WTC11 (cell line): Measurements from ENCODE around the gene RNF126. TPM values are rescaled to one million over a fixed set of nuclear protein-coding genes. Genes with fewer than 3 reads are reported as not detected.

ENCODE experiments used
- ATAC-seq: fragments of 200-7000 bp; cut with Tn5 transposase; 2 replicates; pipeline ENCODE4 v1.10.0; 2021; ENCODE audit warnings: mild to moderate bottlenecking, moderate library complexity
- CTCF ChIA-PET: fragments of 300-600 bp; sonication (Branson Sonifier 250); formaldehyde crosslinking; loops from one replicate; lab custom pipeline; 2021; ENCODE audit warnings: antibody characterized with exemption; lab: Charles Lee
- POLR2A ChIA-PET: fragments of 350-600 bp; sonication (Branson Sonifier 250); formaldehyde crosslinking; loops from one replicate; lab custom pipeline; 2021; ENCODE audit warnings: antibody characterized with exemption; lab: Charles Lee
- DNase-seq: peaks from one replicate; pipeline ENCODE4 v3.0.0; 2021; ENCODE audit warnings: low spot score
- H3K27ac Mint-ChIP-seq: 2 replicates; pipeline ENCODE4 v1.8.0; 2021; ENCODE audit warnings: mixed read lengths
- H3K27me3 Mint-ChIP-seq: 2 replicates; pipeline ENCODE4 v1.8.0; 2021; ENCODE audit warnings: low read depth, mild to moderate bottlenecking, moderate library complexity, mixed read lengths
- H3K36me3 Mint-ChIP-seq: 2 replicates; pipeline ENCODE4 v1.8.0; 2021; ENCODE audit warnings: mixed read lengths
- H3K4me1 Mint-ChIP-seq: 2 replicates; pipeline ENCODE4 v1.8.0; 2022; ENCODE audit warnings: mixed read lengths
- H3K4me3 Mint-ChIP-seq: 2 replicates; pipeline ENCODE4 v1.8.0; 2021; ENCODE audit warnings: mild to moderate bottlenecking, moderate library complexity, mixed read lengths
- H3K9me3 Mint-ChIP-seq: 2 replicates; pipeline ENCODE4 v1.8.0; 2021; ENCODE audit warnings: mixed read lengths
- EMX1 ChIP-seq: fragments of 250-450 bp; sonication (Bioruptor Pico); IDR thresholded peaks from 2 replicates; pipeline ENCODE4 v1.8.0; 2021; ENCODE audit warnings: mild to moderate bottlenecking
- ETV6 ChIP-seq: sonication (generic); formaldehyde crosslinking; IDR thresholded peaks from 2 replicates; pipeline ENCODE4 v1.8.1; 2022; ENCODE audit warnings: mild to moderate bottlenecking, missing genetic modification reagents
- FOXP1 ChIP-seq: sonication (generic); formaldehyde crosslinking; IDR thresholded peaks from 2 replicates; pipeline ENCODE4 v1.8.0; 2022; ENCODE audit warnings: missing genetic modification reagents, mild to moderate bottlenecking, moderate library complexity, borderline replicate concordance
- GABPB1 ChIP-seq: sonication (generic); formaldehyde crosslinking; IDR thresholded peaks from 2 replicates; pipeline ENCODE4 v1.8.1; 2023; ENCODE audit warnings: mild to moderate bottlenecking, missing genetic modification reagents
- GRHL2 ChIP-seq: fragments of 250-450 bp; sonication (Bioruptor Pico); IDR thresholded peaks from 2 replicates; pipeline ENCODE4 v1.8.0; 2022; ENCODE audit warnings: mild to moderate bottlenecking, moderate library complexity; ENCODE audit not compliant: insufficient replicate concordance, severe bottlenecking
- JAZF1 ChIP-seq: fragments of 250-450 bp; sonication (Bioruptor Pico); IDR thresholded peaks from 2 replicates; pipeline ENCODE4 v1.9.0; 2021; ENCODE audit warnings: moderate library complexity, mild to moderate bottlenecking, inconsistent platforms
- MYBL2 ChIP-seq: sonication (generic); formaldehyde crosslinking; IDR thresholded peaks from 2 replicates; pipeline ENCODE4 v1.8.1; 2023; ENCODE audit warnings: mild to moderate bottlenecking, moderate library complexity, missing genetic modification reagents
- NFATC4 ChIP-seq: fragments of 250-450 bp; sonication (Bioruptor Pico); IDR thresholded peaks from 2 replicates; pipeline ENCODE4 v1.9.0; 2021; ENCODE audit warnings: mild to moderate bottlenecking
- NFYB ChIP-seq: sonication (generic); formaldehyde crosslinking; conservative IDR thresholded peaks from 2 replicates; pipeline ENCODE4 v1.8.0; 2022; ENCODE audit warnings: low read depth, missing genetic modification reagents
- NR3C1 ChIP-seq: sonication (generic); formaldehyde crosslinking; conservative IDR thresholded peaks from 2 replicates; pipeline ENCODE4 v1.8.1; 2023; ENCODE audit warnings: low read depth, mild to moderate bottlenecking, missing genetic modification reagents
- RORB ChIP-seq: fragments of 250-450 bp; sonication (Bioruptor Pico); IDR thresholded peaks from 2 replicates; pipeline ENCODE4 v1.9.0; 2021; ENCODE audit warnings: mild to moderate bottlenecking
- SMAD4 ChIP-seq: sonication (generic); formaldehyde crosslinking; IDR thresholded peaks from 2 replicates; pipeline ENCODE4 v1.8.0; 2022; ENCODE audit warnings: mild to moderate bottlenecking, missing genetic modification reagents
- TCF7 ChIP-seq: sonication (generic); formaldehyde crosslinking; IDR thresholded peaks from 2 replicates; pipeline ENCODE4 v1.8.0; 2022; ENCODE audit warnings: mild to moderate bottlenecking, low read depth, missing genetic modification reagents, moderate library complexity
- ZNF219 ChIP-seq: sonication (generic); formaldehyde crosslinking; IDR thresholded peaks from 2 replicates; pipeline ENCODE4 v1.8.0; 2023; ENCODE audit warnings: missing genetic modification reagents, mild to moderate bottlenecking, borderline replicate concordance
- ZNF416 ChIP-seq: fragments of 250-450 bp; sonication (Bioruptor Pico); IDR thresholded peaks from 2 replicates; pipeline ENCODE4 v1.9.0; 2021; ENCODE audit warnings: mild to moderate bottlenecking, inconsistent platforms
- total RNA-seq: library from RNA; stranded (reverse); gene quantifications from 3 replicates; pipeline ENCODE4 v1.2.3, GENCODE V29; 2021
- TF ChIP-seq, protein P1 (sequence below): sonication (generic); formaldehyde crosslinking; IDR thresholded peaks from 2 replicates; pipeline ENCODE4 v1.8.0; 2023; ENCODE audit warnings: missing genetic modification reagents
- TF ChIP-seq, protein P2 (sequence below): sonication (generic); formaldehyde crosslinking; IDR thresholded peaks from 2 replicates; pipeline ENCODE4 v1.8.1; 2023; ENCODE audit warnings: mild to moderate bottlenecking, missing genetic modification reagents, moderate library complexity
- TF ChIP-seq, protein P3 (sequence below): sonication (generic); formaldehyde crosslinking; IDR thresholded peaks from 2 replicates; pipeline ENCODE4 v1.8.0; 2022; ENCODE audit warnings: mild to moderate bottlenecking, missing genetic modification reagents
- TF ChIP-seq, protein P4 (sequence below): sonication (generic); formaldehyde crosslinking; IDR thresholded peaks from 2 replicates; pipeline ENCODE4 v1.8.0; 2023; ENCODE audit warnings: missing genetic modification reagents, mild to moderate bottlenecking, borderline replicate concordance
- TF ChIP-seq, protein P5 (sequence below): sonication (generic); formaldehyde crosslinking; IDR thresholded peaks from 2 replicates; pipeline ENCODE4 v1.8.0; 2022; ENCODE audit warnings: mild to moderate bottlenecking, missing genetic modification reagents
- TF ChIP-seq, protein P6 (sequence below): sonication (generic); formaldehyde crosslinking; IDR thresholded peaks from 2 replicates; pipeline ENCODE4 v1.8.1; 2022; ENCODE audit warnings: missing genetic modification reagents, borderline replicate concordance
- TF ChIP-seq, protein P7 (sequence below): sonication (generic); formaldehyde crosslinking; IDR thresholded peaks from 2 replicates; pipeline ENCODE4 v1.8.1; 2023; ENCODE audit warnings: mild to moderate bottlenecking, moderate library complexity, missing genetic modification reagents

The RNF126 gene
- total RNA-seq, 1 experiment from 2014 or later: 84.4 TPM

DNA sequence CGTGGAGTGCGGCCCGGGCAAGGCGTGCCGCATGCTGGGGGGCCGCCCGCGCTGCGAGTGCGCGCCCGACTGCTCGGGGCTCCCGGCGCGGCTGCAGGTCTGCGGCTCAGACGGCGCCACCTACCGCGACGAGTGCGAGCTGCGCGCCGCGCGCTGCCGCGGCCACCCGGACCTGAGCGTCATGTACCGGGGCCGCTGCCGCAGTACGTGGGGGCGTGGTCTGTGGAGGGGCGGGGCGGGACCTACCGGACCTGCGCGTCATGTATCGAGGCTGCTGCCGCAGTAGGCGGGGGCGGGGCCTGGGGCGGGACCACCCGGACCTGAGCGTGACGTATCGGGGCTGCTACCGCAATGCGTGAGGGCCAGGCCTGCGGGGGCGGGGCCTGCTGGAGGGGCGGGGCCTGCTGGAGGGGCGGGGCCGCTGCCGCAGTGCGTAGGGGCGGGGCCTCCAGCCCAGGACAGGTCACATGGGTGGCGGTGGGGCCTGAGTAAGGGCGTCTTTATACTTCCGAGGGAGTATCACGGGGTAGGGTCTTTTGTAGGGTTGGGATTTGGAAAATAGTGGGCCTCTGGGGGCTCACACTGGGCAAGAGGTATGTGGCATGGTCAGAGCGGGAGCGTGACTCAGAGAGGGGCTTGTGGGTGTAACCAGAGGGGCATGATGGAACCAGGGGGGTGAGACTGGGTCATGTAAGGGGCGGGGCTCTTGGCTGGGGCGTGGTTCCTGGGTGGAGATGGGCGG, 17.4 kb upstream of the RNF126 start (continued):
- peak; percentile 74; the same call in 1 of the 2 replicates for TF ChIP-seq FOXP1
- TF ChIP-seq SMAD4 (CRISPR knock-in tag): no peak
- TF ChIP-seq ETV6 (CRISPR knock-in tag): peak; percentile 87
- TF ChIP-seq, protein P1, sequence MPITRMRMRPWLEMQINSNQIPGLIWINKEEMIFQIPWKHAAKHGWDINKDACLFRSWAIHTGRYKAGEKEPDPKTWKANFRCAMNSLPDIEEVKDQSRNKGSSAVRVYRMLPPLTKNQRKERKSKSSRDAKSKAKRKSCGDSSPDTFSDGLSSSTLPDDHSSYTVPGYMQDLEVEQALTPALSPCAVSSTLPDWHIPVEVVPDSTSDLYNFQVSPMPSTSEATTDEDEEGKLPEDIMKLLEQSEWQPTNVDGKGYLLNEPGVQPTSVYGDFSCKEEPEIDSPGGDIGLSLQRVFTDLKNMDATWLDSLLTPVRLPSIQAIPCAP (CRISPR knock-in tag): no peak
- no peak for TF ChIP-seq GRHL2
- no peak for TF ChIP-seq ZNF219 (CRISPR knock-in tag)
- TF ChIP-seq EMX1 (CRISPR knock-in tag): no peak
- TF ChIP-seq, protein P2, sequence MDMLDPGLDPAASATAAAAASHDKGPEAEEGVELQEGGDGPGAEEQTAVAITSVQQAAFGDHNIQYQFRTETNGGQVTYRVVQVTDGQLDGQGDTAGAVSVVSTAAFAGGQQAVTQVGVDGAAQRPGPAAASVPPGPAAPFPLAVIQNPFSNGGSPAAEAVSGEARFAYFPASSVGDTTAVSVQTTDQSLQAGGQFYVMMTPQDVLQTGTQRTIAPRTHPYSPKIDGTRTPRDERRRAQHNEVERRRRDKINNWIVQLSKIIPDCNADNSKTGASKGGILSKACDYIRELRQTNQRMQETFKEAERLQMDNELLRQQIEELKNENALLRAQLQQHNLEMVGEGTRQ: peak; percentile 85
- TF ChIP-seq NFYB (CRISPR knock-in tag): no peak
- TF ChIP-seq NFATC4 (CRISPR knock-in tag): no peak
- TF ChIP-seq ZNF416 (CRISPR knock-in tag): 0 out of 2 replicates have a peak, but pooled peaks have one; percentile 76
- no peak for TF ChIP-seq NR3C1 (CRISPR knock-in tag)
- TF ChIP-seq MYBL2 (CRISPR knock-in tag): no peak
- TF ChIP-seq, protein P3, sequence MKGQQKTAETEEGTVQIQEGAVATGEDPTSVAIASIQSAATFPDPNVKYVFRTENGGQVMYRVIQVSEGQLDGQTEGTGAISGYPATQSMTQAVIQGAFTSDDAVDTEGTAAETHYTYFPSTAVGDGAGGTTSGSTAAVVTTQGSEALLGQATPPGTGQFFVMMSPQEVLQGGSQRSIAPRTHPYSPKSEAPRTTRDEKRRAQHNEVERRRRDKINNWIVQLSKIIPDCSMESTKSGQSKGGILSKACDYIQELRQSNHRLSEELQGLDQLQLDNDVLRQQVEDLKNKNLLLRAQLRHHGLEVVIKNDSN (CRISPR knock-in tag): peak; percentile 79

DNA sequence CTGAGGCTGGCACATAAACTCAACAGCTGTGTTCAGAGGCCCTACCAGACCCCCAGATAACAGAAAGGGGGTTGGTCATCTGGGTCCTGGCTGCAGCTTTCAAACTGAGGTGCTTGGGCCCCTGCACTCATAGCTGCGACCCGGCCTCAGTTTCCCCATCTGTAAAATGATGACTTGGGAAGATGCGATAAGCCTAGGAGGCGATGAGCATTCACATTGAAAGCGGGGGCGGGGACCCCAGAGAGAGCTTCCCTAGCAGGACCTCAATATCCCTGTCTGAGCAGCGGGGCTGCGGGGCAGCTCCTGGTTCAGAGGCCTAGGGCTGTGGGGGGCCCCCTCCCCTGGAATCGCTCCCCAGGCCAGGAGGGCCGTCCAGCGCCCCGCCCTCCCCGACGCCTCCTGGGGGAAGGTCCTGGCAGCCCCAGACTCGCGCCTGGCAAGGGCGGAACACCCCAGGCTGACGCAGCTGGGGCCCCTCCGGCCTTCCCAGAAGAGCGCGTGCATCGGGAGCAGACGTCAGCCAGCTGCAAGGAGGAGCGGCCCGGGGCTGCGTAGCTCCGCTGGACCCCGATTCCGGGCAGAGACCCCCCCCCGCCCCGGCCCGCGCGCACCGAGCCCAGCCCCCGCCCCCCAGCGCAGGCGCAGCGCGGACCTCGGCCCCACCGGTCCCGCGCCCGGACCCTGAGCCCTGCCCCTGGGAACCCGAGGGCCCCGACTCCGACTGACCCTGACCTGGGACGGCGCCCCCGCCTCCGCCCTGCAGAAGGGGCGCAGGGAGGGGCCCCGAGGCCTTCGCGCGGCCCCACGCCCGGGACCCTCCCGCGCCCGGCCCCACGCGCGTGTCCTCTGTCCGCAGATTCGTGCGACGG, 16.6 kb upstream of the RNF126 start:
- no peak overlapping the region for H3K27ac Mint-ChIP-seq
- TF ChIP-seq TCF7 (CRISPR knock-in tag): 0 out of 2 replicates have a peak, but pooled peaks have one; percentile 70
- TF ChIP-seq GRHL2: no peak
- no peak for TF ChIP-seq RORB (CRISPR knock-in tag)
- TF ChIP-seq GABPB1 (CRISPR knock-in tag): 0 out of 2 replicates have a peak, but pooled peaks have one; percentile 29
- TF ChIP-seq, protein P4, sequence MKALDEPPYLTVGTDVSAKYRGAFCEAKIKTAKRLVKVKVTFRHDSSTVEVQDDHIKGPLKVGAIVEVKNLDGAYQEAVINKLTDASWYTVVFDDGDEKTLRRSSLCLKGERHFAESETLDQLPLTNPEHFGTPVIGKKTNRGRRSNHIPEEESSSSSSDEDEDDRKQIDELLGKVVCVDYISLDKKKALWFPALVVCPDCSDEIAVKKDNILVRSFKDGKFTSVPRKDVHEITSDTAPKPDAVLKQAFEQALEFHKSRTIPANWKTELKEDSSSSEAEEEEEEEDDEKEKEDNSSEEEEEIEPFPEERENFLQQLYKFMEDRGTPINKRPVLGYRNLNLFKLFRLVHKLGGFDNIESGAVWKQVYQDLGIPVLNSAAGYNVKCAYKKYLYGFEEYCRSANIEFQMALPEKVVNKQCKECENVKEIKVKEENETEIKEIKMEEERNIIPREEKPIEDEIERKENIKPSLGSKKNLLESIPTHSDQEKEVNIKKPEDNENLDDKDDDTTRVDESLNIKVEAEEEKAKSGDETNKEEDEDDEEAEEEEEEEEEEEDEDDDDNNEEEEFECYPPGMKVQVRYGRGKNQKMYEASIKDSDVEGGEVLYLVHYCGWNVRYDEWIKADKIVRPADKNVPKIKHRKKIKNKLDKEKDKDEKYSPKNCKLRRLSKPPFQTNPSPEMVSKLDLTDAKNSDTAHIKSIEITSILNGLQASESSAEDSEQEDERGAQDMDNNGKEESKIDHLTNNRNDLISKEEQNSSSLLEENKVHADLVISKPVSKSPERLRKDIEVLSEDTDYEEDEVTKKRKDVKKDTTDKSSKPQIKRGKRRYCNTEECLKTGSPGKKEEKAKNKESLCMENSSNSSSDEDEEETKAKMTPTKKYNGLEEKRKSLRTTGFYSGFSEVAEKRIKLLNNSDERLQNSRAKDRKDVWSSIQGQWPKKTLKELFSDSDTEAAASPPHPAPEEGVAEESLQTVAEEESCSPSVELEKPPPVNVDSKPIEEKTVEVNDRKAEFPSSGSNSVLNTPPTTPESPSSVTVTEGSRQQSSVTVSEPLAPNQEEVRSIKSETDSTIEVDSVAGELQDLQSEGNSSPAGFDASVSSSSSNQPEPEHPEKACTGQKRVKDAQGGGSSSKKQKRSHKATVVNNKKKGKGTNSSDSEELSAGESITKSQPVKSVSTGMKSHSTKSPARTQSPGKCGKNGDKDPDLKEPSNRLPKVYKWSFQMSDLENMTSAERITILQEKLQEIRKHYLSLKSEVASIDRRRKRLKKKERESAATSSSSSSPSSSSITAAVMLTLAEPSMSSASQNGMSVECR (CRISPR knock-in tag): peak; percentile 63; the same call in 1 of the 2 replicates
- TF ChIP-seq, protein P5, sequence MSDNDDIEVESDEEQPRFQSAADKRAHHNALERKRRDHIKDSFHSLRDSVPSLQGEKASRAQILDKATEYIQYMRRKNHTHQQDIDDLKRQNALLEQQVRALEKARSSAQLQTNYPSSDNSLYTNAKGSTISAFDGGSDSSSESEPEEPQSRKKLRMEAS (CRISPR knock-in tag): 0 out of 2 replicates have a peak, but pooled peaks have one; percentile 40
- TF ChIP-seq, protein P6, sequence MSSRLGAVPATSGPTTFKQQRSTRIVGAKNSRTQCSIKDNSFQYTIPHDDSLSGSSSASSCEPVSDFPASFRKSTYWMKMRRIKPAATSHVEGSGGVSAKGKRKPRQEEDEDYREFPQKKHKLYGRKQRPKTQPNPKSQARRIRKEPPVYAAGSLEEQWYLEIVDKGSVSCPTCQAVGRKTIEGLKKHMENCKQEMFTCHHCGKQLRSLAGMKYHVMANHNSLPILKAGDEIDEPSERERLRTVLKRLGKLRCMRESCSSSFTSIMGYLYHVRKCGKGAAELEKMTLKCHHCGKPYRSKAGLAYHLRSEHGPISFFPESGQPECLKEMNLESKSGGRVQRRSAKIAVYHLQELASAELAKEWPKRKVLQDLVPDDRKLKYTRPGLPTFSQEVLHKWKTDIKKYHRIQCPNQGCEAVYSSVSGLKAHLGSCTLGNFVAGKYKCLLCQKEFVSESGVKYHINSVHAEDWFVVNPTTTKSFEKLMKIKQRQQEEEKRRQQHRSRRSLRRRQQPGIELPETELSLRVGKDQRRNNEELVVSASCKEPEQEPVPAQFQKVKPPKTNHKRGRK (CRISPR knock-in tag): no peak
- TF ChIP-seq, protein P7, sequence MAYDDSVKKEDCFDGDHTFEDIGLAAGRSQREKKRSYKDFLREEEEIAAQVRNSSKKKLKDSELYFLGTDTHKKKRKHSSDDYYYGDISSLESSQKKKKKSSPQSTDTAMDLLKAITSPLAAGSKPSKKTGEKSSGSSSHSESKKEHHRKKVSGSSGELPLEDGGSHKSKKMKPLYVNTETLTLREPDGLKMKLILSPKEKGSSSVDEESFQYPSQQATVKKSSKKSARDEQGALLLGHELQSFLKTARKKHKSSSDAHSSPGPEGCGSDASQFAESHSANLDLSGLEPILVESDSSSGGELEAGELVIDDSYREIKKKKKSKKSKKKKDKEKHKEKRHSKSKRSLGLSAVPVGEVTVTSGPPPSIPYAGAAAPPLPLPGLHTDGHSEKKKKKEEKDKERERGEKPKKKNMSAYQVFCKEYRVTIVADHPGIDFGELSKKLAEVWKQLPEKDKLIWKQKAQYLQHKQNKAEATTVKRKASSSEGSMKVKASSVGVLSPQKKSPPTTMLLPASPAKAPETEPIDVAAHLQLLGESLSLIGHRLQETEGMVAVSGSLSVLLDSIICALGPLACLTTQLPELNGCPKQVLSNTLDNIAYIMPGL (CRISPR knock-in tag): peak; percentile 41; the same call in 1 of the 2 replicates
- no peak for TF ChIP-seq MYBL2 (CRISPR knock-in tag)
- no peak for TF ChIP-seq JAZF1 (CRISPR knock-in tag)
- TF ChIP-seq, all 79 proteins: peak for 5
- ATAC-seq: peak; percentile 2
- peaks cover 23% of the 10 kb centered on the region for H3K27me3 Mint-ChIP-seq
- H3K36me3 Mint-ChIP-seq: no peaks in the 10 kb centered on the region
- H3K4me3 Mint-ChIP-seq: peak overlapping the region; percentile 67
- ChIA-PET CTCF (interaction anchor here (0.6 to 2.7 kb wide), 18 partner anchors 9 to 184 kb away, joined by 3 to 22 read pairs (median 4); partner anchors contain the start of gene RNF126), POLR2A (interaction anchor here (0.8 to 1.7 kb wide), 5 partner anchors 9 to 119 kb away, joined by 3 to 6 read pairs (median 3); no protein-coding TSS in a partner anchor)
- H3K9me3 Mint-ChIP-seq: no peaks in the 10 kb centered on the region
- DNase-seq: no peak
- H3K4me1 Mint-ChIP-seq: no peaks in the 10 kb centered on the region
